ENCODE measurements around the gene FNBP1.

DNA sequence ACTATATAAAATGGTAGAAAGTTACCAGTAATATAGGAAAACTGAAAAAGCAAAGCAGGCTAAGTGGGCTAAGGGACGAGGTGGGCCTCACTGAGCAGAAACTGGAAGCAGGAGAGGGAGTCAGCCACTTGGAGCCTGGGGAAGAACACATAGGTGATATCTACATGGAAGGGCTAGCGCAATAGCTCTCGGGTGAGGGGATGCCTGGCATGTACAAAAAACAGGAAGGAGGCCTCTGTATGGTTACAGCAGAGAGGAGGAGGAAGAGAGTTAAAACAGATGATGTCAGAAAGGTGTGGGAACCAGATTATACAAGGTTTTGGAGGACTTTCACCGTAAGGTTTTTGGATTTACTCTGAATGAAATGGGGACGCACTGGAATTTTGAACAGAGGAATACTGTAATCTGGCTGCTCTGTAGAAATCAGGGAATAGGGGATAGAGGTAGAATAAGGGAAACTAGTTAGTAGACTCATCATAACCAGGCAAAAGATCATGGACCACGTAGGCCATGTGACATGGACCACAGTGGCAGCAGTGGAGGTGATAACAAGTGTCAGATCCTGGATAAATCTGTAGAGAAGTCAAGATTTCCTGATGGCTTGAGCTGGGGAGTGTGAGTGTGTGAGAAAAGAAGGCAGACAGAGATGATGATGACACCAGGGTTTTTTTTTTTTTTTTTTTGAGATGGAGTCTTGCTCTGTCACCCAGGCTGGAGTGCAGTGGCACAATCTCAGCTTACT is 52.5 kb downstream of the FNBP1 start:
- TF ChIP-seq ZNF132 (tag by site-specific recombination; IDR thresholded peaks at IDR 0.05; ENCODE audit: borderline replicate concordance): no peak
- TF ChIP-seq, protein P1, sequence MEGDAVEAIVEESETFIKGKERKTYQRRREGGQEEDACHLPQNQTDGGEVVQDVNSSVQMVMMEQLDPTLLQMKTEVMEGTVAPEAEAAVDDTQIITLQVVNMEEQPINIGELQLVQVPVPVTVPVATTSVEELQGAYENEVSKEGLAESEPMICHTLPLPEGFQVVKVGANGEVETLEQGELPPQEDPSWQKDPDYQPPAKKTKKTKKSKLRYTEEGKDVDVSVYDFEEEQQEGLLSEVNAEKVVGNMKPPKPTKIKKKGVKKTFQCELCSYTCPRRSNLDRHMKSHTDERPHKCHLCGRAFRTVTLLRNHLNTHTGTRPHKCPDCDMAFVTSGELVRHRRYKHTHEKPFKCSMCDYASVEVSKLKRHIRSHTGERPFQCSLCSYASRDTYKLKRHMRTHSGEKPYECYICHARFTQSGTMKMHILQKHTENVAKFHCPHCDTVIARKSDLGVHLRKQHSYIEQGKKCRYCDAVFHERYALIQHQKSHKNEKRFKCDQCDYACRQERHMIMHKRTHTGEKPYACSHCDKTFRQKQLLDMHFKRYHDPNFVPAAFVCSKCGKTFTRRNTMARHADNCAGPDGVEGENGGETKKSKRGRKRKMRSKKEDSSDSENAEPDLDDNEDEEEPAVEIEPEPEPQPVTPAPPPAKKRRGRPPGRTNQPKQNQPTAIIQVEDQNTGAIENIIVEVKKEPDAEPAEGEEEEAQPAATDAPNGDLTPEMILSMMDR (tag by site-specific recombination; IDR thresholded peaks at IDR 0.05): no peak
